Natural killer cell treated with Interleukin-12 subunit alpha and Interleukin-12 subunit beta and Interleukin-15 and Interleukin-18, amount 100 ng/mL, for 72 hours (primary cell): Measurements from ENCODE around the gene FBH1. TPM values are rescaled to one million over a fixed set of nuclear protein-coding genes. Genes with fewer than 3 reads are reported as not detected.
A peak's percentile ranks its signal among the peaks of the same experiment; 100 is the strongest.

Experiments
- ATAC-seq, 2 donors: fragments of 150-1000 bp; cut with Tn5 transposase in 1 of 2; sonication (Bioruptor Pico), chemical (Tn5 transposase) in 1 of 2; 2 replicates each; pipeline ENCODE4 v1.10.0; 2021
- DNase-seq: peaks from one replicate; pipeline ENCODE4 v3.0.0; 2022; ENCODE audit warnings: low spot score
- H3K27ac Mint-ChIP-seq, 2 donors: 1 replicate in 1 of 2; 2 replicates in 1 of 2; pipeline ENCODE4 v1.8.0; 2022; ENCODE audit warnings: mixed read lengths in 2 of 2, mild to moderate bottlenecking in 1 of 2, moderate library complexity in 1 of 2
- H3K27me3 Mint-ChIP-seq, 2 donors: 1 replicate in 1 of 2; 2 replicates in 1 of 2; pipeline ENCODE4 v1.8.0; 2022; ENCODE audit warnings: mixed read lengths in 2 of 2
- H3K36me3 Mint-ChIP-seq: one replicate; pipeline ENCODE4 v1.8.0; 2022; ENCODE audit warnings: mixed read lengths
- H3K4me1 Mint-ChIP-seq, 2 donors: 1 replicate in 1 of 2; 2 replicates in 1 of 2; pipeline ENCODE4 v1.8.0; 2022; ENCODE audit warnings: low read depth in 2 of 2, mixed read lengths in 2 of 2, mild to moderate bottlenecking in 1 of 2
- H3K4me3 Mint-ChIP-seq: one replicate; pipeline ENCODE4 v1.8.0; 2022; ENCODE audit warnings: mixed read lengths
- H3K9me3 Mint-ChIP-seq: 2 replicates; pipeline ENCODE4 v1.8.0; 2022; ENCODE audit warnings: mixed read lengths
- total RNA-seq, 2 donors: library from RNA; stranded (reverse); gene quantifications; one replicate each; pipeline ENCODE4 v1.2.3, GENCODE V29; 2022

The FBH1 gene
- total RNA-seq, 2 donors from 2014 or later, result 65.3 to 99.9 TPM

DNA sequence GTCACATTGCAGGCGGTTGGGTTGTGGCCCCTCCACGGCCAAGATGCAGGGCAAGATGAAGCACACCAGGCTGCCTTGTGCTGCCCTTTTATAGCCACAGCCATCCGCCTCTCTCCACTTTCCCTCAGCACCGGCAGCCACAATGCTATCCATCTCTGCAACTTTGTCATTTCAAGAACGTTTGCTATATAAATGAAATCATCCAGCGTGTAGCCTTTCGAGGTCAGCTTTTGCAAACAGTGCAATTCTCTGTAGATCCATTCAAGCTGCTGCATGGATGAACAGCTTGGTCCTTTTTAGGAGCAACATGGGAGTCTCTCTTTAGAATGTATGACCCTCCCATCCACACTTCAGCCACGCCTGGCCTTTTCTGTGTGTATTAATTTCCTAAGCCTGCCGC is 93.7 kb downstream of the FBH1 start:
- Mint-ChIP-seq H3K4me1 (peaks cover 11 to 25% of the 10 kb centered on the region in 2 donors), H3K27ac (peak overlapping the region in 1 of 2 donors; percentile 2), H3K27me3 (peaks cover 0 to 3% of the 10 kb centered on the region in 2 donors), H3K9me3 (no peaks in the 10 kb centered on the region), H3K4me3 (no peak overlapping the region), H3K36me3 (no peaks in the 10 kb centered on the region)
- ATAC-seq (no peak), DNase-seq (no peak)

DNA sequence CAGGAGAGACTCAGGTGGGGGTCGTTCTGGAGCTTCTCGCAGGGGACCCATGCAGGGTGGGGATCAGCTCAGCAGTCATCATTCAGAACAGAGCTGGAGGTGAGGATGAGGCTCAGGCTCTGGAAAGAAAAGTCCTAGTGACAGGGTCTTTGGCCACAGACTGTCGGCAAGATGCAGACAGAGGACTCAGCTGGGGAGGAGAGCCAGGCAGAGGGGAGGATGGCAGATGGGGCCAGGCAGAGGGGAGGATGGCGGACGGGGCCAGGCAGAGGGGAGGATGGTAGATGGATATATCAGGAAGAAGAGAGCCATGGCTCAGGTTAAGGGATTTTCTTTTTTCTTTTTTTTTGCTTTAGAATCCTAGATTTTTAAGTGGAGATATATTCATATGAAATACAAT is 95.0 kb downstream of the FBH1 start:
- Mint-ChIP-seq H3K27ac (no peak overlapping the region), H3K9me3 (no peaks in the 10 kb centered on the region), H3K36me3 (no peaks in the 10 kb centered on the region), H3K27me3 (peaks cover 0 to 3% of the 10 kb centered on the region in 2 donors), H3K4me3 (no peak overlapping the region), H3K4me1 (peaks cover 11 to 23% of the 10 kb centered on the region in 2 donors)
- DNase-seq, result no peak
- ATAC-seq, result no peak

Other genes with a start within 250 kb of the FBH1 start
- 1 to 10 TPM; 1.9 to 2.3 TPM for gene ASB13, start 223.6 kb upstream of the FBH1 start, total RNA-seq
- gene TASOR2, start 205.4 kb upstream of the FBH1 start, total RNA-seq, result 100 to 1,000 TPM in 1 of 2 donors, 10 to 100 TPM in 1; 70.0 to 118 TPM
- gene GDI2, start 76.8 kb upstream of the FBH1 start, total RNA-seq, result 100 to 1,000 TPM; 214 to 225 TPM
- gene ANKRD16, start 350 bp upstream of the FBH1 start, total RNA-seq, result 1 to 10 TPM; 4.1 to 7.6 TPM
- gene IL15RA, start 87.3 kb downstream of the FBH1 start, total RNA-seq, result 100 to 1,000 TPM in 1 of 2 donors, 10 to 100 TPM in 1; 56.7 to 125 TPM
- 1,000 to 10,000 TPM; 1,064 to 1,187 TPM for gene IL2RA, start 172.1 kb downstream of the FBH1 start, total RNA-seq
- 100 to 1,000 TPM; 195 to 294 TPM for gene RBM17, start 198.8 kb downstream of the FBH1 start, total RNA-seq